Gastroesophageal sphincter (tissue), 4 donors: ENCODE data around the gene EIF1AY. TPM values are rescaled to one million over a fixed set of nuclear protein-coding genes. Genes with fewer than 3 reads are reported as not detected.
"Not testable (repeated sequence)": the region's sequence is repeated elsewhere in the genome, so short reads cannot be mapped to it uniquely, and the experiment has no call there.

ENCODE experiments used
- ATAC-seq: fragments of 150-250 bp; one replicate; pipeline ENCODE4 v1.9.1; 2016; ENCODE audit warnings: mild to moderate bottlenecking, moderate library complexity
- H3K27ac ChIP-seq, 4 donors: fragments of 200-600 bp; sonication (generic) in 3 of 4; 1 replicate in 3 of 4; 2 replicates in 1 of 4; pipeline ENCODE4 v1.5.1; 2016 to 2019
- H3K27me3 ChIP-seq: fragments of 200-600 bp; sonication (generic); one replicate; pipeline ENCODE4 v1.5.1; 2019
- H3K36me3 ChIP-seq, 2 donors: fragments of 200-600 bp; sonication (generic); one replicate each; pipeline ENCODE4 v1.5.1; 2019; ENCODE audit warnings: control low read depth in 1 of 2
- H3K4me1 ChIP-seq, 3 donors: fragments of 200-600 bp; sonication (generic); 1 replicate in 2 of 3; 2 replicates in 1 of 3; pipeline ENCODE4 v1.5.1; 2016 to 2019; ENCODE audit warnings: control low read depth in 2 of 3
- H3K4me3 ChIP-seq, 2 donors: fragments of 200-600 bp; sonication (generic); one replicate each; pipeline ENCODE4 v1.5.1; 2019; ENCODE audit warnings: mild to moderate bottlenecking in 1 of 2, moderate library complexity in 1 of 2
- H3K9me3 ChIP-seq, 3 donors: fragments of 200-600 bp; sonication (generic); one replicate each; pipeline ENCODE4 v1.5.1; 2017 to 2019; ENCODE audit warnings: control low read depth in 2 of 3
- EP300 ChIP-seq: sonication (generic); formaldehyde crosslinking; IDR thresholded peaks from one replicate; pipeline ENCODE4 v1.6.1; 2017; ENCODE audit warnings: antibody characterized with exemption, mild to moderate bottlenecking
- POLR2A ChIP-seq, 2 donors: fragments of 450-650 bp; IDR thresholded peaks; one replicate each; pipeline ENCODE4 v1.6.1; 2017; ENCODE audit warnings: antibody characterized with exemption in 2 of 2, mild to moderate bottlenecking in 2 of 2, moderate library complexity in 1 of 2
- POLR2AphosphoS5 ChIP-seq: sonication (generic); formaldehyde crosslinking; IDR thresholded peaks from one replicate; pipeline ENCODE4 v1.6.1; 2017; ENCODE audit warnings: antibody characterized with exemption
- WGBS, 2 donors: methylation state at CpG; one replicate each; pipeline ENCODE4 v1.1.5; 2018; ENCODE audit warnings: low coverage in 1 of 2; 5-methylcytosine and 5-hydroxymethylcytosine counted together
- total RNA-seq, 4 donors: library from RNA; depleted of rRNA; stranded (reverse); fragments of >200 nt; gene quantifications; one replicate each; pipeline ENCODE4 v1.1.0, GENCODE V29; 2016
- TF ChIP-seq, protein P1 (sequence below), 4 experiments: fragments of 200-600 bp in 2 of 4; fragments of 450-650 bp in 2 of 4; sonication (generic) in 1 of 4; IDR thresholded peaks; one replicate each; pipeline ENCODE4 v1.5.1; 2017 to 2019; ENCODE audit warnings: antibody characterized with exemption in 4 of 4, mild to moderate bottlenecking in 2 of 4, moderate library complexity in 2 of 4

Gene EIF1AY
- total RNA-seq, 4 donors from 2014 or later, result 27.3 to 47.0 TPM; not detected in 2

GRCh38 chrY:20546071-20546470, 29.5 kb upstream of the EIF1AY start:
- no peaks in the 10 kb centered on the region for H3K9me3 ChIP-seq
- no peak overlapping the region for H3K27ac ChIP-seq
- no peak overlapping the region for H3K4me3 ChIP-seq
- WGBS, 2 donors, result no CpG with 5 or more reads among the region's 2 CpGs
- H3K4me1 ChIP-seq, result no peaks in the 10 kb centered on the region
- no peak for ATAC-seq
- no peak for TF ChIP-seq POLR2AphosphoS5
- TF ChIP-seq POLR2A (IDR thresholded peaks at IDR 0.05), result no peak
- TF ChIP-seq EP300, result no peak
- TF ChIP-seq, protein P1, sequence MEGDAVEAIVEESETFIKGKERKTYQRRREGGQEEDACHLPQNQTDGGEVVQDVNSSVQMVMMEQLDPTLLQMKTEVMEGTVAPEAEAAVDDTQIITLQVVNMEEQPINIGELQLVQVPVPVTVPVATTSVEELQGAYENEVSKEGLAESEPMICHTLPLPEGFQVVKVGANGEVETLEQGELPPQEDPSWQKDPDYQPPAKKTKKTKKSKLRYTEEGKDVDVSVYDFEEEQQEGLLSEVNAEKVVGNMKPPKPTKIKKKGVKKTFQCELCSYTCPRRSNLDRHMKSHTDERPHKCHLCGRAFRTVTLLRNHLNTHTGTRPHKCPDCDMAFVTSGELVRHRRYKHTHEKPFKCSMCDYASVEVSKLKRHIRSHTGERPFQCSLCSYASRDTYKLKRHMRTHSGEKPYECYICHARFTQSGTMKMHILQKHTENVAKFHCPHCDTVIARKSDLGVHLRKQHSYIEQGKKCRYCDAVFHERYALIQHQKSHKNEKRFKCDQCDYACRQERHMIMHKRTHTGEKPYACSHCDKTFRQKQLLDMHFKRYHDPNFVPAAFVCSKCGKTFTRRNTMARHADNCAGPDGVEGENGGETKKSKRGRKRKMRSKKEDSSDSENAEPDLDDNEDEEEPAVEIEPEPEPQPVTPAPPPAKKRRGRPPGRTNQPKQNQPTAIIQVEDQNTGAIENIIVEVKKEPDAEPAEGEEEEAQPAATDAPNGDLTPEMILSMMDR (IDR thresholded peaks at IDR 0.05), result no peak
- no peaks in the 10 kb centered on the region for H3K27me3 ChIP-seq
- H3K36me3 ChIP-seq, result no peaks in the 10 kb centered on the region

GRCh38 chrY:20549289-20549688, 26.3 kb upstream of the EIF1AY start:
- Histone ChIP-seq H3K9me3 (no peaks in the 10 kb centered on the region), H3K4me1 (no peaks in the 10 kb centered on the region), H3K36me3 (no peaks in the 10 kb centered on the region), H3K27ac (no peak overlapping the region), H3K27me3 (no peaks in the 10 kb centered on the region), H3K4me3 (no peak overlapping the region)
- 67% methylated on average over 1 of the region's 1 CpG; no CpG with 5 or more reads in 1 of the 2 donors for WGBS, 2 donors
- no peak for ATAC-seq
- TF ChIP-seq POLR2AphosphoS5, result no peak
- TF ChIP-seq POLR2A (IDR thresholded peaks at IDR 0.05), result no peak
- TF ChIP-seq EP300, result no peak
- TF ChIP-seq, protein P1 (IDR thresholded peaks at IDR 0.05), result no peak

GRCh38 chrY:20551840-20552239, 23.7 kb upstream of the EIF1AY start:
- no peak for TF ChIP-seq EP300
- TF ChIP-seq, protein P1 (IDR thresholded peaks at IDR 0.05), result no peak
- TF ChIP-seq POLR2AphosphoS5, result no peak
- no peak for TF ChIP-seq POLR2A (IDR thresholded peaks at IDR 0.05)
- ATAC-seq, result no peak
- Histone ChIP-seq H3K4me3 (no peak overlapping the region), H3K27me3 (no peaks in the 10 kb centered on the region), H3K4me1 (no peaks in the 10 kb centered on the region), H3K27ac (no peak overlapping the region), H3K9me3 (no peaks in the 10 kb centered on the region), H3K36me3 (no peaks in the 10 kb centered on the region)
- no CpG with 5 or more reads among the region's 28 CpGs for WGBS, 2 donors

DNA sequence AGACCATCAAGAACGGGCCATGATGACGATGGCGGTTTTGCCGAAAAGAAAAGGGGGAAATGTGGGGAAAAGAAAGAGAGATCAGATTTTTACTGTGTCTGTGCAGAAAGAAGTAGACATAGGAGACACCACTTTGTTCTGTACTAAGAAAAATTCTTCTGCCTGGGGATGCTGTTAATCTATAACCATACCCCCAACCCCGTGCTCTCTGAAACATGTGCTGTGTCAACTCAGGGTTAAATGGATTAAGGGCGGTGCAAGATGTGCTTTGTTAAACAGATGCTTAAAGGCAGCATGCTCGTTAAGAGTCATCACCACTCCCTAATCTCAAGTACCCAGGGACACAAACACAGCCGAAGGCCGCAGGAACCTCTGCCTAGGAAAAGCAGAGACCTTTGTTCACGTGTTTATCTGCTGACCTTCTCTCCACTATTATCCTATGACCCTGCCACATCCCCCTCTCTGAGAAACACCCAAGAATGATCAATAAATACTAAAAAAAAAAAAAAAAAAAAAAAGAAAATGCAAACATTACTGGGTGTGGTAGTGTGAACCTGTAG, 22.7 kb upstream of the EIF1AY start:
- not testable (repeated sequence) for H3K4me3 ChIP-seq, H3K27me3 ChIP-seq, H3K27ac ChIP-seq, H3K9me3 ChIP-seq, H3K4me1 ChIP-seq, H3K36me3 ChIP-seq, ATAC-seq
- no CpG with 5 or more reads among the region's 10 CpGs for WGBS, 2 donors

DNA sequence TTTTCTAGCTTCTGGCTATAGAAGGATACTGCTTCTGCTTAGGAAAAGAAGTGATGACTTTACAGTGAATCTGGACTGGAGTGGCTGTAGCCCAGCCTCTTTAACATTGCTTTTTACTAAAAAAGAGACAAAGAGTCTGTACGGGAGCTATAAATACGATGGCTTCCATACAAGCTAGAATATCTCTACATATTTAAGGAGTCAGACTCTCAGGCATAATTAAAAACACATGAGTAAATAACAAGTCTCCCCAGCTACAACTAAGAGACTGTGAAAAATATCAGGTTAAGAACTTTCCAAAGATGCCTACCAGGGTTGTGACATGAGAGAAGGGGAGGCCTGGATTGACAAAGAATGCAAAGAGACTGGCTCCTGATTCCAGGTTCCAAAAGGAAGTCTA, 19.8 kb upstream of the EIF1AY start:
- Histone ChIP-seq H3K27me3 (no peaks in the 10 kb centered on the region), H3K9me3 (no peaks in the 10 kb centered on the region), H3K4me1 (peaks cover 0 to 18% (median 0%) of the 10 kb centered on the region in 3 donors), H3K4me3 (no peak overlapping the region), H3K27ac (no peak overlapping the region), H3K36me3 (no peaks in the 10 kb centered on the region)
- TF ChIP-seq EP300 (no peak), POLR2A (IDR thresholded peaks at IDR 0.05) (no peak), POLR2AphosphoS5 (no peak)
- TF ChIP-seq, protein P1 (IDR thresholded peaks at IDR 0.05), result no peak
- WGBS, 2 donors, result 44% methylated on average over 2 of the region's 2 CpGs; no CpG with 5 or more reads in 1 of the 2 donors
- no peak for ATAC-seq
